Ishikawa (cell line): ENCODE data around the gene CBX2.

Source experiments
- CEBPB ChIP-seq: IDR thresholded peaks from 2 replicates; pipeline ENCODE4 v1.6.1; 2012
- CREB1 ChIP-seq: IDR thresholded peaks from 2 replicates; pipeline ENCODE4 v1.6.1; 2012; ENCODE audit warnings: low read depth
- EGR1 ChIP-seq: IDR thresholded peaks from 2 replicates; pipeline ENCODE4 v1.6.1; 2012
- EP300 ChIP-seq: IDR thresholded peaks from 2 replicates; pipeline ENCODE4 v1.6.1; 2012; ENCODE audit warnings: borderline replicate concordance
- FOXM1 ChIP-seq: IDR thresholded peaks from 2 replicates; pipeline ENCODE4 v1.6.1; 2012; ENCODE audit warnings: low read depth, borderline replicate concordance
- NFIC ChIP-seq: IDR thresholded peaks from 2 replicates; pipeline ENCODE4 v1.6.1; 2012
- RAD21 ChIP-seq: IDR thresholded peaks from 2 replicates; pipeline ENCODE4 v1.6.1; 2012; ENCODE audit warnings: low read depth
- TAF1 ChIP-seq: IDR thresholded peaks from 2 replicates; pipeline ENCODE4 v1.6.1; 2012; ENCODE audit warnings: low read depth, mild to moderate bottlenecking
- TCF12 ChIP-seq: IDR thresholded peaks from 2 replicates; pipeline ENCODE4 v1.6.1; 2012; ENCODE audit warnings: low read depth
- TEAD4 ChIP-seq: IDR thresholded peaks from 2 replicates; pipeline ENCODE4 v1.6.1; 2012
- USF1 ChIP-seq: IDR thresholded peaks from 2 replicates; pipeline ENCODE4 v1.6.1; 2012
- YY1 ChIP-seq: IDR thresholded peaks from 2 replicates; pipeline ENCODE4 v1.6.1; 2012; ENCODE audit warnings: low read depth
- ZBTB7A ChIP-seq: IDR thresholded peaks from 2 replicates; pipeline ENCODE4 v1.6.1; 2012; ENCODE audit warnings: low read depth
- TF ChIP-seq, protein P1 (sequence below): IDR thresholded peaks from 2 replicates; pipeline ENCODE4 v1.6.1; 2012; ENCODE audit warnings: low read depth, mild to moderate bottlenecking
- TF ChIP-seq, protein P2 (sequence below): IDR thresholded peaks from 2 replicates; pipeline ENCODE4 v1.6.1; 2012

Gene CBX2

DNA sequence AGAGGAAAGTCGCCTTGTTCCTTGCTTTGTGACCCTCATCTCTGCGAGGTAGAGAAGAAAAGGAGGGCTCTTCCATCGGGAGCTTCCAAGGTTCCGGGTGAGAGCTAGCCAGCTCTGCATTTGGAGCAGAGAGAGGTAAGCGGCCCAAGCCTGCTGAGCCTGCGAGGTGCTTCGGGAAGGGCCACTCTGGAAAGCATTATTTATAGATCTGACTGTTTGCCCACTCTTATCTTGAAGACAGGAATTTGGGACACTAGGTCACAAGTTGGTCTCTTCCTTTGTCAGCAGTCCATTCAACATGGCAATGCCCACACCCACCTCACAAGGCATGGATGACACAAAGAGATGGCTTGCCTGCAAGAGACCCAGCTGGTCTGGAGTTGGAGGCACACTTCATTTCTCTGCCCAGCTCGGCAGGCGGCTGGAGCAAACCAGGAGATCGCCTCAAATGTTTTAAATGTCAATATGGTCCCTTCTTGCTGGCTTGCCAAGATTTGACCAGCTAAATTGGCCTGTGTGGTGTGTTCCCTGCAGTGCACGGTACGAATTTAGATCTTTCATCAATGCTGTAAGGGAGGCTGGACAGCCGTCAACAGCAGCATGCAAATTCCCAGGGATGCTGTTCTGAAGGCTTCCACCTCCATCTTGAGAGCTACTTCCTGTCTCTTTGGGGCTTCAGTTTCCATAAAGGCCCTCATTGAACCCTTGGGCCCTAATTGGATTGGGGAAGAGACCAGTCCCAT lies 41.8 kb downstream of the CBX2 start:
- TF ChIP-seq CEBPB: no peak
- no peak for TF ChIP-seq NFIC
- TF ChIP-seq EGR1: no peak
- no peak for TF ChIP-seq TAF1
- no peak for TF ChIP-seq CREB1
- TF ChIP-seq TEAD4: no peak

DNA sequence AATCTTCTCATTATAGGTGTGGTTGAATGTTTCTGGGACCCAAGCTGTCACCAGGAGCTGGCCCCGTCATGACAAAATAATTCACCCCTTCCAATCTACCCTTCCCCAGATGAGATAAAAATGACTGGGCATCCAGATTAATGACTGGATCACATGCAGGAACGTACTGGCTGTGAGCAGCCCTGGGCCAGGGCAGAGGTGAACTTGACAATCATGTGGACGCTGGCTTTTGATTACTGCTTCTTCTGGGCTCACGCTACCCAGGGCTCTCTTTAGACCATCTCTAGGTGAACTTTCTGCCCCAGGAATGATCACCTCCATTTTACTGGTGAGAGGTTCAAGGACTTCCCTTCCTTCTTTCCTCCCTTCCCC lies 43.0 kb downstream of the CBX2 start:
- no peak for TF ChIP-seq TAF1
- TF ChIP-seq, protein P1, sequence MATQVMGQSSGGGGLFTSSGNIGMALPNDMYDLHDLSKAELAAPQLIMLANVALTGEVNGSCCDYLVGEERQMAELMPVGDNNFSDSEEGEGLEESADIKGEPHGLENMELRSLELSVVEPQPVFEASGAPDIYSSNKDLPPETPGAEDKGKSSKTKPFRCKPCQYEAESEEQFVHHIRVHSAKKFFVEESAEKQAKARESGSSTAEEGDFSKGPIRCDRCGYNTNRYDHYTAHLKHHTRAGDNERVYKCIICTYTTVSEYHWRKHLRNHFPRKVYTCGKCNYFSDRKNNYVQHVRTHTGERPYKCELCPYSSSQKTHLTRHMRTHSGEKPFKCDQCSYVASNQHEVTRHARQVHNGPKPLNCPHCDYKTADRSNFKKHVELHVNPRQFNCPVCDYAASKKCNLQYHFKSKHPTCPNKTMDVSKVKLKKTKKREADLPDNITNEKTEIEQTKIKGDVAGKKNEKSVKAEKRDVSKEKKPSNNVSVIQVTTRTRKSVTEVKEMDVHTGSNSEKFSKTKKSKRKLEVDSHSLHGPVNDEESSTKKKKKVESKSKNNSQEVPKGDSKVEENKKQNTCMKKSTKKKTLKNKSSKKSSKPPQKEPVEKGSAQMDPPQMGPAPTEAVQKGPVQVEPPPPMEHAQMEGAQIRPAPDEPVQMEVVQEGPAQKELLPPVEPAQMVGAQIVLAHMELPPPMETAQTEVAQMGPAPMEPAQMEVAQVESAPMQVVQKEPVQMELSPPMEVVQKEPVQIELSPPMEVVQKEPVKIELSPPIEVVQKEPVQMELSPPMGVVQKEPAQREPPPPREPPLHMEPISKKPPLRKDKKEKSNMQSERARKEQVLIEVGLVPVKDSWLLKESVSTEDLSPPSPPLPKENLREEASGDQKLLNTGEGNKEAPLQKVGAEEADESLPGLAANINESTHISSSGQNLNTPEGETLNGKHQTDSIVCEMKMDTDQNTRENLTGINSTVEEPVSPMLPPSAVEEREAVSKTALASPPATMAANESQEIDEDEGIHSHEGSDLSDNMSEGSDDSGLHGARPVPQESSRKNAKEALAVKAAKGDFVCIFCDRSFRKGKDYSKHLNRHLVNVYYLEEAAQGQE: no peak
- no peak for TF ChIP-seq EP300

GRCh38 chr17:79821331-79822095 lies 43.6 kb downstream of the CBX2 start:
- TF ChIP-seq CREB1 (no peak), YY1 (no peak), CEBPB (no peak), TEAD4 (no peak), EGR1 (no peak), FOXM1 (no peak), RAD21 (no peak), TCF12 (no peak), EP300 (no peak)
- TF ChIP-seq, protein P2, sequence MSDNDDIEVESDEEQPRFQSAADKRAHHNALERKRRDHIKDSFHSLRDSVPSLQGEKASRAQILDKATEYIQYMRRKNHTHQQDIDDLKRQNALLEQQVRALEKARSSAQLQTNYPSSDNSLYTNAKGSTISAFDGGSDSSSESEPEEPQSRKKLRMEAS: no peak
- TF ChIP-seq, protein P1: no peak

- no peak for TF ChIP-seq NFIC
These were observed 44.7 kb downstream of the CBX2 start for GRCh38 chr17:79822583-79823124.

DNA sequence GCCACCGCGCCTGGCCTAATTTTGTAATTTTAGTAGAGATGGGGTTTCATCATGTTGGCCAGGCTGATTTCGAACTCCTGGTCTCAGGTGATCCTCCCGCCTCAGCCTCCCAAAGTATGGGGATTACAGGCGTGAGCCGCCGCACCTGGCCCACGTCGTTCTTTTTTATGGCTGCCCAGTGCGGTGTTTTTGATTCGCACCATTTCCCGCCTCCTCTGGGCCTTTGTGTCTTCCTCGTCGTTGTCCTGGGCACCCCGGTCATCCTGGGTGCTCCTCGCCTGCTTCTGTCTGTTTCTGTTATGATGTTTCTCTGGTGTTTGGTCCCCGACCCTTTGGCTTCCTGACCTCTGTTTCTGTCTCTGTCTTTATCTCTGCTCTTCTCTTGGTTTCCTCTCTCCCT lies 46.3 kb downstream of the CBX2 start:
- TF ChIP-seq CREB1 (no peak), USF1 (no peak), TAF1 (no peak), FOXM1 (no peak), CEBPB (no peak), TCF12 (no peak), YY1 (no peak), RAD21 (no peak), NFIC (no peak)

DNA sequence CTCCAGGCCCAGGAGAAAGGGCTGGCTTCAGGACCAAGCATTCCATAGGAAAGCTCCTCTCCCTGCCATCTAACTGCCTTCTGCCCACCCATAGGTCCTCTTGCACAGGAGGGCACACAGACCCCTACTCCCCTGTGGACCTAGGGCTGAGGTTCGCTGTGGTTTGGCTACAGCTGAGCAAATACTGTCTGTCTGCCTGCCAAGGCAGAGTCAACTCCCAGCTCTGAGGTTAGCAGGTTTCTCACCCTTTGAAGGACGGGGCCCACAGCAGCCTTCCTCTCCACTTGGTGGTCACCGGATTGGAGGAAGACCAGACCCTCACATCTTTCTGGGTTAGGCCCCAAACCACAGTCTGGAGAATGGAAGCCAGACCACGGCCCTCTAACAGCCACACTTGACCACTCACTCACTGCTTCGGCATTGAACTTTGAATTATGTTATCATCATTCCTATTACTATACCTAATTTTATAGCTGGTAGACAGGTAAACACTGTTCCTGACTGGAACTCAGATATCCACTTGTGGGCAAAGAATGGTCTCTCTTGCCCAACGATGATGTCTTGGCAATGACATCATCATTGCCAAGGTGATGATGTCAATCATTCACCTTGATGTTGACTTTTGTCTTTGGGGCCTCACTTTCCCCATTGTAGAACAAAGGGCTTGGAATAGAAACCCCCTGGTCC lies 47.1 kb downstream of the CBX2 start:
- TF ChIP-seq CREB1 (no peak), TAF1 (no peak)

GRCh38 chr17:79825580-79825921 lies 47.6 kb downstream of the CBX2 start:
- TF ChIP-seq CEBPB (no peak), TEAD4 (no peak), RAD21 (no peak), YY1 (no peak), USF1 (no peak), CREB1 (no peak), TAF1 (no peak), EGR1 (no peak), NFIC (no peak), EP300 (no peak), ZBTB7A (no peak), FOXM1 (no peak), TCF12 (no peak)
- TF ChIP-seq, protein P1: no peak
- TF ChIP-seq, protein P2: no peak
